H1 (cell line): Measurements from ENCODE around the gene SSPN. TPM values are rescaled to one million over a fixed set of nuclear protein-coding genes. Genes with fewer than 3 reads are reported as not detected.

Experiments used
- CTCF ChIA-PET: fragments of 300-600 bp; sonication (Branson Sonifier 250); formaldehyde crosslinking; loops from one replicate; lab custom pipeline; 2021; ENCODE audit not compliant: partially characterized antibody; lab: Charles Lee
- POLR2A ChIA-PET: fragments of 300-600 bp; sonication (Branson Sonifier 250); formaldehyde crosslinking; loops from one replicate; lab custom pipeline; 2021; ENCODE audit warnings: inconsistent platforms; ENCODE audit not compliant: partially characterized antibody; lab: Charles Lee
- DNase-seq, 2 experiments: peaks; one replicate each; pipeline versions ENCODE4 v3.0.0 to v3.0.0-alpha.2; 2010 to 2022; ENCODE audit warnings: low spot score in 2 of 2, low read depth in 1 of 2, mixed read lengths in 1 of 2
- FAIRE-seq: peaks from 2 replicates; lab custom pipeline; 2011; peaks lifted over from hg19 to GRCh38; lab: Jason Lieb, UNC
- H2AFZ ChIP-seq: 2 replicates; pipeline ENCODE4 v1.8.1; 2012; ENCODE audit warnings: low read length, inconsistent platforms
- H2AK5ac ChIP-seq: 2 replicates; pipeline ENCODE4 v1.6.1; 2013; ENCODE audit warnings: low read depth, low read length
- H2BK120ac ChIP-seq: replicated peaks from 2 replicates; pipeline ENCODE3; 2013; ENCODE audit warnings: low read depth, low read length, inconsistent platforms
- H2BK12ac ChIP-seq: 2 replicates; pipeline ENCODE4 v1.6.1; 2013; ENCODE audit warnings: low read depth, low read length
- H2BK15ac ChIP-seq: 2 replicates; pipeline ENCODE4 v1.6.1; 2013; ENCODE audit warnings: low read length
- H2BK20ac ChIP-seq: 2 replicates; pipeline ENCODE4 v1.6.1; 2013; ENCODE audit warnings: low read length
- H2BK5ac ChIP-seq: 2 replicates; pipeline ENCODE4 v1.6.1; 2013; ENCODE audit warnings: low read depth, low read length
- H3K14ac ChIP-seq: 2 replicates; pipeline ENCODE4 v1.6.1; 2013; ENCODE audit warnings: inconsistent platforms; ENCODE audit not compliant: insufficient read length
- H3K18ac ChIP-seq: 2 replicates; pipeline ENCODE4 v1.6.1; 2013; ENCODE audit warnings: low read length; ENCODE audit errors: extremely low read depth
- H3K23ac ChIP-seq: 2 replicates; pipeline ENCODE4 v1.6.1; 2013; ENCODE audit warnings: inconsistent platforms; ENCODE audit not compliant: insufficient read length
- H3K23me2 ChIP-seq: 2 replicates; pipeline ENCODE4 v1.6.1; 2013; ENCODE audit warnings: low read depth, low read length
- H3K27ac ChIP-seq: 2 replicates; pipeline ENCODE4 v1.6.1; 2011; ENCODE audit warnings: low read depth, low read length, inconsistent platforms
- H3K27me3 ChIP-seq, 4 experiments: replicated peaks in 1 of 4; 1 replicate in 1 of 4; 2 replicates in 3 of 4; pipeline versions ENCODE4 v1.6.1 to v1.8.1; 2011 to 2013; ENCODE audit warnings: low read length in 3 of 4, mild to moderate bottlenecking in 3 of 4, inconsistent platforms in 2 of 4, mixed read lengths in 2 of 4, moderate library complexity in 1 of 4; ENCODE audit not compliant: control insufficient read depth in 3 of 4, insufficient read depth in 3 of 4; ENCODE audit errors: extremely low read depth in 1 of 4
- H3K36me3 ChIP-seq, 4 experiments: 2 replicates each; pipeline versions ENCODE4 v1.6.1 to v1.8.1; 2011 to 2013; ENCODE audit warnings: mild to moderate bottlenecking in 4 of 4, low read length in 3 of 4, moderate library complexity in 2 of 4, control low read depth in 1 of 4, inconsistent platforms in 1 of 4; ENCODE audit not compliant: insufficient read depth in 4 of 4, control insufficient read depth in 2 of 4
- H3K4ac ChIP-seq: replicated peaks from 2 replicates; pipeline ENCODE3; 2013; ENCODE audit warnings: low read length, low read depth, mixed read lengths, inconsistent platforms; ENCODE audit not compliant: insufficient read length
- H3K4me1 ChIP-seq, 4 experiments: replicated peaks in 1 of 4; 1 replicate in 1 of 4; 2 replicates in 3 of 4; pipeline versions ENCODE4 v1.6.1 to v1.8.1; 2011 to 2013; ENCODE audit warnings: low read length in 3 of 4, inconsistent platforms in 2 of 4, mixed read lengths in 1 of 4; ENCODE audit not compliant: insufficient read depth in 4 of 4, control insufficient read depth in 3 of 4
- H3K4me2 ChIP-seq, 2 experiments: 2 replicates each; pipeline versions ENCODE4 v1.6.1 to v1.8.1; 2011 to 2013; ENCODE audit warnings: low read depth in 2 of 2, low read length in 2 of 2, control low read depth in 1 of 2, inconsistent platforms in 1 of 2, mild to moderate bottlenecking in 1 of 2; ENCODE audit not compliant: insufficient read depth in 1 of 2
- H3K4me3 ChIP-seq, 4 experiments: fragments of 200-600, 300-600 bp in 1 of 4; sonication (generic), shearing (Covaris generic), sonication (Bioruptor Twin) in 1 of 4; 2 replicates each; pipeline versions ENCODE4 v1.5.1 to v1.8.1; 2011 to 2016; ENCODE audit warnings: low read length in 4 of 4, low read depth in 3 of 4, control low read depth in 2 of 4, inconsistent platforms in 2 of 4, mild to moderate bottlenecking in 2 of 4, mixed read lengths in 1 of 4, moderate library complexity in 1 of 4; ENCODE audit not compliant: insufficient read depth in 2 of 4; ENCODE audit errors: extremely low read depth in 1 of 4
- H3K56ac ChIP-seq: replicated peaks from 2 replicates; pipeline ENCODE3; 2013; ENCODE audit warnings: low read depth, mild to moderate bottlenecking, mixed read lengths, low read length, inconsistent platforms; ENCODE audit not compliant: insufficient read length
- H3K79me1 ChIP-seq: 2 replicates; pipeline ENCODE4 v1.6.1; 2013; ENCODE audit warnings: low read depth, low read length, control low read depth
- H3K79me2 ChIP-seq, 2 experiments: 2 replicates each; pipeline versions ENCODE4 v1.6.1 to v1.8.1; 2012 to 2013; ENCODE audit warnings: low read length in 2 of 2, mild to moderate bottlenecking in 2 of 2, inconsistent platforms in 1 of 2; ENCODE audit not compliant: insufficient read depth in 2 of 2, control insufficient read depth in 1 of 2
- H3K9ac ChIP-seq, 4 experiments: replicated peaks in 1 of 4; 1 replicate in 1 of 4; 2 replicates in 3 of 4; pipeline versions ENCODE4 v1.6.1 to v1.8.1; 2011 to 2013; ENCODE audit warnings: low read depth in 3 of 4, low read length in 3 of 4, control low read depth in 2 of 4, mild to moderate bottlenecking in 2 of 4, moderate library complexity in 2 of 4, inconsistent platforms in 1 of 4; ENCODE audit errors: extremely low read depth in 1 of 4
- H3K9me3 ChIP-seq, 2 experiments: 2 replicates each; pipeline versions ENCODE4 v1.6.1 to v1.8.1; 2012 to 2013; ENCODE audit warnings: mild to moderate bottlenecking in 2 of 2, moderate library complexity in 2 of 2, control low read depth in 1 of 2, inconsistent platforms in 1 of 2, low read depth in 1 of 2, low read length in 1 of 2, mixed read lengths in 1 of 2; ENCODE audit not compliant: insufficient read depth in 2 of 2
- H4K20me1 ChIP-seq, 2 experiments: replicated peaks in 1 of 2; 2 replicates each; pipeline versions ENCODE3 to v1.8.1; 2011 to 2013; ENCODE audit warnings: inconsistent platforms in 2 of 2, low read length in 2 of 2, mild to moderate bottlenecking in 1 of 2; ENCODE audit not compliant: insufficient read depth in 2 of 2, control insufficient read depth in 1 of 2
- H4K5ac ChIP-seq: 2 replicates; pipeline ENCODE4 v1.6.1; 2013; ENCODE audit warnings: low read length, low read depth, mixed read lengths, inconsistent platforms; ENCODE audit not compliant: insufficient read length
- H4K8ac ChIP-seq: 2 replicates; pipeline ENCODE4 v1.8.0; 2013; ENCODE audit warnings: mild to moderate bottlenecking, moderate library complexity, low read length, inconsistent platforms; ENCODE audit not compliant: insufficient read depth; ENCODE audit errors: extremely low read depth
- H4K91ac ChIP-seq: replicated peaks from 2 replicates; pipeline ENCODE3; 2013; ENCODE audit warnings: low read length, mixed read lengths, inconsistent platforms; ENCODE audit not compliant: insufficient read length
- CBX8 ChIP-seq: fragments of 300-800, 300-1000 bp; sonication (generic); IDR thresholded peaks from 2 replicates; pipeline ENCODE4 v1.7.1; 2016; ENCODE audit warnings: low read depth, low read length, borderline replicate concordance
- CHD1 ChIP-seq: IDR thresholded peaks from 2 replicates; pipeline ENCODE4 v1.6.1; 2012; ENCODE audit warnings: low read depth, low read length, improper control_type of control experiment
- E2F6 ChIP-seq: IDR thresholded peaks from 2 replicates; pipeline ENCODE4 v1.6.1; 2012; ENCODE audit warnings: inconsistent platforms
- EZH2 ChIP-seq: fragments of 200-600 bp; sonication (generic); IDR thresholded peaks from 2 replicates; pipeline ENCODE4 v1.7.1; 2012; ENCODE audit warnings: low read depth, mild to moderate bottlenecking, moderate library complexity, low read length, inconsistent platforms; ENCODE audit not compliant: severe bottlenecking
- JUND ChIP-seq: IDR thresholded peaks from 2 replicates; pipeline ENCODE4 v1.6.1; 2011; ENCODE audit warnings: mild to moderate bottlenecking, improper control_type of control experiment, low read length
- KDM1A ChIP-seq: fragments of 200-600, 300-600 bp; sonication (generic); IDR thresholded peaks from 2 replicates; pipeline ENCODE4 v1.7.1; 2016; ENCODE audit warnings: mild to moderate bottlenecking, low read length, borderline replicate concordance
- MAFK ChIP-seq: IDR thresholded peaks from 2 replicates; pipeline ENCODE4 v1.6.1; 2012; ENCODE audit warnings: low read depth, mild to moderate bottlenecking, improper control_type of control experiment, low read length
- POU5F1 ChIP-seq: IDR thresholded peaks from 2 replicates; pipeline ENCODE4 v1.6.1; 2011; ENCODE audit warnings: low read depth, mild to moderate bottlenecking, low read length, moderate library complexity
- SP2 ChIP-seq: IDR thresholded peaks from 2 replicates; pipeline ENCODE4 v1.6.1; 2012; ENCODE audit warnings: mild to moderate bottlenecking, low read length, inconsistent platforms
- SRF ChIP-seq: IDR thresholded peaks from 2 replicates; pipeline ENCODE4 v1.6.1; 2011; ENCODE audit warnings: mild to moderate bottlenecking, low read depth, low read length, moderate library complexity
- WGBS, 2 experiments: shearing (Covaris generic) in 1 of 2; methylation state at CpG; one replicate each; pipeline versions ENCODE4 v1.1.6 to v1.1.7; 2013 to 2015; ENCODE audit warnings: low lambda C conversion rate in 2 of 2, mixed read lengths in 2 of 2, inconsistent platforms in 1 of 2, low coverage in 1 of 2, missing lambda C conversion rate in 1 of 2; ENCODE audit not compliant: insufficient replicate concordance in 2 of 2, insufficient coverage in 1 of 2, insufficient read length in 1 of 2; ENCODE audit errors: extremely low coverage in 1 of 2, missing lambda C conversion rate in 1 of 2; 5-methylcytosine and 5-hydroxymethylcytosine counted together
- polyA plus RNA-seq, 7 experiments: library from polyadenylated mRNA; depleted of rRNA in 3 of 7; stranded (reverse) in 5 of 7; unstranded in 2 of 7; fragments of >200 nt in 5 of 7; fragments of 200-250 nt in 2 of 7; gene quantifications; 1 replicate in 5 of 7; 2 replicates in 1 of 7; 4 replicates in 1 of 7; pipeline versions ENCODE4 v1.2.1 to v1.2.3, GENCODE V29; 2011 to 2013; ENCODE audit warnings: missing spikeins in 2 of 7, mixed read lengths in 2 of 7
- total RNA-seq: library from RNA; stranded (reverse); fragmentation: NEBNext Ultra II Directional; extraction: Animal tissue kit (Norgen Biotek cat#: 25700); gene quantifications from 2 replicates; pipeline ENCODE4 v1.2.1, GENCODE V29; 2021

The SSPN gene
- total and polyA plus RNA-seq, 2 of the 8 experiments (the other 6 are each of a cell fraction or from before 2014, with no cell fraction given) = 0.86 to 1.8 TPM

DNA sequence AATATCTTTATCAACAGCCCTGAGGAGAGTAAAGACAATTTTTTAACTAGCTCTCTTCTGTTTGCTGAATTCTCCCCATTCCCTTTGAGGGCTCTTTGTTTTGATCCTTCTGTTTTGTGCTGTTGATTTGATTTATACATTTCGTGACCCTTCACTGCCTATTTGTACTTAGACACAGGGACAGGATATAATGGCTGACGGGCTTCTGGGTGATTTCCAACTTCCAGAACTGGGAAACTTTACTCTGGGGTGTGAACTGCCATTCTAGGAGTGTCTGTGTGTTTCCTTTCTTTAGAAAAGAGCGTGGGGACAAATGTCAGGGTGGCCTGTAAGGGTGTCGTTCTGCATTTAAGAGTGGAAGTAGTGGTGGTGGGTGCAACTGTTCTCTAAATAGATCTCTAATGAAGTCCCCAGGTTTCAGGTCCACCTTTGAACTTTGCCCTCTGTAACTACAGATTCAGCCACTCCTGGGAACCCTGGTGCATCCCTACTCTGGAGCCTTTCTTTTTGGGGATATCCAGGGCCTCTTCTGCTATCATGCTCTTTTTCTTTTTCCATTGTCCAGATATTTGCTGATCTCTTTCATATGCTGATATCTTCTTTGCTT lies 22.3 kb upstream of the SSPN start:
- 0 out of 2 replicates have a peak overlapping the region, but pooled peaks have one; percentile 37 for H2AFZ ChIP-seq
- H4K91ac ChIP-seq = no peak overlapping the region
- no peak overlapping the region for H2BK12ac ChIP-seq
- no peak overlapping the region for H2BK15ac ChIP-seq
- H3K27ac ChIP-seq = no peak overlapping the region
- DNase-seq (no peak), FAIRE-seq (no peak)
- no peaks in the 10 kb centered on the region for H4K20me1 ChIP-seq
- no peak overlapping the region for H2BK5ac ChIP-seq
- no peak overlapping the region for H3K4me3 ChIP-seq
- H3K23me2 ChIP-seq = no peaks in the 10 kb centered on the region
- H3K79me1 ChIP-seq = no peaks in the 10 kb centered on the region
- H3K4me2 ChIP-seq = no peak overlapping the region
- ChIA-PET CTCF (no interaction called here), POLR2A (no interaction called here)
- TF ChIP-seq E2F6 = no peak
- no peak for TF ChIP-seq SRF
- TF ChIP-seq CBX8 = no peak
- TF ChIP-seq KDM1A = no peak
- no peak for TF ChIP-seq SP2
- no peak for TF ChIP-seq EZH2
- TF ChIP-seq MAFK = no peak
- no peak for TF ChIP-seq POU5F1
- no peak for TF ChIP-seq JUND
- TF ChIP-seq CHD1 = no peak
- no peaks in the 10 kb centered on the region for H3K36me3 ChIP-seq
- H3K56ac ChIP-seq = no peak overlapping the region
- H3K18ac ChIP-seq = no peak overlapping the region
- no peak overlapping the region for H4K5ac ChIP-seq
- H2BK20ac ChIP-seq = no peak overlapping the region
- no peak overlapping the region for H2AK5ac ChIP-seq
- no peak overlapping the region for H4K8ac ChIP-seq
- H3K14ac ChIP-seq = no peak overlapping the region
- H2BK120ac ChIP-seq = no peak overlapping the region
- no peak overlapping the region for H3K4ac ChIP-seq
- H3K27me3 ChIP-seq = no peaks in the 10 kb centered on the region
- no peaks in the 10 kb centered on the region for H3K79me2 ChIP-seq
- H3K9ac ChIP-seq = no peak overlapping the region
- WGBS, 2 experiments = 91% methylated on average over 4 of the region's 4 CpGs; no CpG with 5 or more reads in 1 of the 2 experiments
- H3K9me3 ChIP-seq = no peaks in the 10 kb centered on the region
- no peak overlapping the region for H3K23ac ChIP-seq
- H3K4me1 ChIP-seq = no peaks in the 10 kb centered on the region
